HL-60/S4 treated with phorbol 12-myristate 13-acetate at 8.2 ng/mL for 4 days and 3 days (cell line): Measurements from ENCODE around the gene MAS1L.
"Not testable (repeated sequence)": the region's sequence is repeated elsewhere in the genome, so short reads cannot be mapped to it uniquely, and the experiment has no call there.

Source experiments
- in situ Hi-C: fragments of 300-500 bp; cut with MboI; formaldehyde crosslinking; loops from 2 replicates; pipeline ENCODE4 v1.15.0; 2022; ENCODE audit warnings: low sequenced_read_pairs

The MAS1L gene

GRCh38 chr6:29486577-29486976 is 1.2 kb downstream of the MAS1L start:
- in situ Hi-C loops = no loop called here

- in situ Hi-C loops = no loop called here
Measured at GRCh38 chr6:29483735-29484134, 4.0 kb downstream of the MAS1L start.

DNA sequence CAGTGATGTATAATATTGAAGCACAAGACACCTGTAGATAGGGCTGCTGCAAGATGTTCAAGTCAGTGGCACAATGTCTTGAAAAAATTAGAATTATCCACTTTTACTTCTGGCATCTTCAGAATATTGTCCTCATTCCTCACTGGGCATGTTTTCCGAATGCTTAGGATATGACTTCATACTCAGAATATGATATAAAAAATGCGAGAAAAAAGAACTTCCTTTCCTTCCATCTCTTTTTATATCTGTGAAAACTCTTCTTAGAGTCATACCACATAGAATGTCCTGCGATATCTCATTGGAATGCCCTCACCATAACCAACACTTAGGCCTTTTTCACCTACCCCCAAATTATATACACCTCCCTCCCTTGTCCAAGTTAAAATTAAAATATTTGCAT is 4.6 kb downstream of the MAS1L start:
- in situ Hi-C loops = no loop called here

DNA sequence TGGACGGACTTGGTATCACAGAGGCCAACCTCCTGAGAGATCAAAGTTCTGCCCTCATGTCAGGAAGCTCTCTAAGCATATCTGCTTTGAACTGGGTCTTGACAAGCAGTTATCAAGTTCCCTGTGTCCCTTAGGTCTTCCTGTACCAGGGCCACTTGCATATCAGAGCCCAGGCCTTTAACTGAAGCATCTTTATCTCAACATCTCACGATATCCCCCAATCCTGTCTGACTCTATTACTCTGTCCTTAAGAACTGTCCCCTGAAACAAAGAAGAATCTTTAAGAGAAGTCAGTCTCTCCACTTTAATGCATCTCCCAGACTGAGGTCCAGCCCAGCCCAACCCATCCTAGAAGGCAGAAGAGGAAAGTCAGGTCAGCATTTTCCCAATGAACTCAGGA is 8.2 kb downstream of the MAS1L start:
- in situ Hi-C loops = no loop called here

DNA sequence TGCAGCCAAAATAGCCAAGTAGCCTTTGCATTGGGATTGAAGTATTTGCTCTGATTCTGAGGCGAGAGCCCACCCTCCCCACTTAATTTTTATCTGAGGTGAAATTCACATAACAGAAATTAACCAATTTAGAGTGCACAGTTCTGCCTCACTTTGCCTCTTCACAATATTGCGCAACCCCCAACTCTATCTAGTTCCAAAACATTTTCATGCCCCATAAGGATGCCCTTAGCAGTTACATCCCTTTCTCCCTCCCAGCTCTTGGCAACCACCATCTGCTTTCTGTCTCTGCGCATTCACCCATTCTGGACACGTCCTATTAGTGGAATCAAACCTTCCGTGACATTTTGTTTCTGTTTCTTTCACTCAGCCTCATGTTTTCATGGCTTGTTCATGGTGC is 9.0 kb downstream of the MAS1L start:
- in situ Hi-C loops = no loop called here

DNA sequence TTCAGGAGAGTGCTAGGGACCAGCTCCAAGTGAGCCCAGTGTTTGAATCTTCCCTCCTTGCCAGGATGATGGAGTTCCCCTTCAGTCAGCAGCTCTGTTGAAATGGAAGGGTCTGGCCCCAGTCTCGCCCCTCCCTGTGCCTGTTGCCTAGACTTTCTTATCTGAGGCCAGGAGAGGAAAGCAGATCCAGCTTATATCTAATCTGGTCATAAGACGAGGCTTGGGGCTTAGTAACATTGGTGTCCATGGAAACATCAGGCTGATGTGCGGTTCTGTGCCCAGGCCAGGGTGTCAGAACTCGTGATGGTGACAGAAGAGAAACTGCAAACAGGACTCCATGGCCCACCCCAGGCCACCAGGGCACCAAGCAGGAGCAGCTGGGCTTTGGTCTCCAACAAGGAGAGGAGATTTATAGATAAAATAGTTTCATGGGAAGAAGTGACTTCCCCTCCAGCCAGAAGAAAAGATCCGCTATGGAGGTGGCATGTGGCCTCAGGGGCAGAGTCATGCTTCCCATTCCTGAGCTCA is 9.8 kb downstream of the MAS1L start:
- in situ Hi-C loops = no loop called here

DNA sequence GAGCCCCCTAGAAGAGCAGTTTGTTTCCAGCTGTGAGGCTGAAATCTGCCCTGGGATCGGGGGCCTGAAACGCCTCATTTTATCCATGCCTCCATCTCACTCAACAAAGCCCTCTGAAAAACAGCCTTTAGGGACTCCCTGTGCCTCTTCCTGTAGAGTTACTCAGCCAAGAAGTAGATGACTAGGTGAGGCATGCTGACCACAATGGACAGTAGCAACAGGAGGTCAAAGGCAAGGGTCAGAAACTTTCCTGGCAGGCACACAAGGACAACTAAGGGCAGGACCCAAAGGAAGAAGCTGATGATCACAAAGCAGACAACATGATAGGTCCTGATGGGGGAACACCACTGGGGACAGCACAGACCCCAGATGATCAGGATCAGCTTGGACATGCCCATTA is 12.8 kb downstream of the MAS1L start:
- in situ Hi-C loops = no loop called here

- in situ Hi-C loops = no loop called here
Measured at GRCh38 chr6:29466241-29466640, 21.5 kb downstream of the MAS1L start.

DNA sequence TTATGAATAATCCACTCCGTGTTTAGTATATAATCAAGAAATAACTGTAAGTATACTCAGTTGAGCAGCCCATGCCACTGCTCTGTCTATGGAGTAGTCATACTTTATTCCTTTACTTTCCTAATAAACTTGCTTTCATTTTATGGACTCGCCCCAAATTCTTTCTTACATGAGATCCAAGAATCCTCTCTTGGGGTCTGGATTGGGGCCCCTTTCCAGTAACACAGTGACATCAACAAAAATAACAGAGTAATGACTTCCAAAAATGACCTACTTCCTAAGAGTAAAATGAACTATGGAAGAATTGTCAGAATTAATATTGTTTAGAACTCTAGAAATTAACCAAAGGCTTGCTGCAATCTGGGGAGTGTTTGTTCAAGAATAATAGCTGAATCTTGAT is 22.0 kb downstream of the MAS1L start:
- in situ Hi-C loops = no loop called here

- in situ Hi-C loops = no loop called here
Measured at GRCh38 chr6:29465279-29465678, 22.5 kb downstream of the MAS1L start.

DNA sequence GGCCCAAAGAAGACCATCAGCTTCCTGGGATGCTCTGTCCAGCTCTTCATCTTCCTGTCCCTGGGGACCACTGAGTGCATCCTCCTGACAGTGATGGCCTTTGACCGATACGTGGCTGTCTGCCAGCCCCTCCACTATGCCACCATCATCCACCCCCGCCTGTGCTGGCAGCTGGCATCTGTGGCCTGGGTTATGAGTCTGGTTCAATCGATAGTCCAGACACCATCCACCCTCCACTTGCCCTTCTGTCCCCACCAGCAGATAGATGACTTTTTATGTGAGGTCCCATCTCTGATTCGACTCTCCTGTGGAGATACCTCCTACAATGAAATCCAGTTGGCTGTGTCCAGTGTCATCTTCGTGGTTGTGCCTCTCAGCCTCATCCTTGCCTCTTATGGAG is 25.7 kb downstream of the MAS1L start:
- in situ Hi-C loops = no loop called here

DNA sequence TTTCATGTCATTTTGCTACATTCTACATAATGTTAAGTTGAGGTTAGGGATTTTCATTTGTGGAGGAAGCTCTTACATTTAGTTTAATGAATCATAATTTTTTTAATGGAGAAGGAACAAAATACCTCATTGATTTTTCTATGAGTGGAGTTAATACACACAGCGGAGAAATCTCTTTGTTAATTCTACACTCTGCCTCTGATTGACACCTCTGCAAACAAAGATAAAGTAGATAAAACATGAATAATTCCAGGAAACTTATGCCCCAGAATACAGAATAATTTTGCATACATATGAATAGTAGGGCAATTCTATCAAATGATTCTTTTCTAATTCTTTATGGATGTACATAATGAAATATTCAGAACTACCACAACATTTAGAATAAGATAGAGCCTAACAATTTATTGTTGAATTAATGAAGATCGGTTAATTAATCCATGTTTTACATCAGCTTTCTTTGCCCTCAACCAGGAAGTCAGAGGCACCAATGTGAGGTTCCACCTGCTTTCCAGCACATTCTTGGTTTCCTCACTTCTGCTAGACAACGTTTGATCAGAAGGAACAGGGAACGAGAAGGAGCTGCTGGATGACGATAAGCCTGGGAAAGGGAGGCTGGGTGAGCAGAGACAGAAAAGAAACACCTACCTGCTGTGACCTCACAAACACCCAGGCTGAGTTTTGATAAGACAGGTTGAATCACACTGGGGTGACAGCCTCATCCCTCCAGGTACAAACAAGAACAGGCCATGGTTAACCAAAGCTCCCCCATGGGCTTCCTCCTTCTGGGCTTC is 26.5 kb downstream of the MAS1L start:
- in situ Hi-C loops = no loop called here

DNA sequence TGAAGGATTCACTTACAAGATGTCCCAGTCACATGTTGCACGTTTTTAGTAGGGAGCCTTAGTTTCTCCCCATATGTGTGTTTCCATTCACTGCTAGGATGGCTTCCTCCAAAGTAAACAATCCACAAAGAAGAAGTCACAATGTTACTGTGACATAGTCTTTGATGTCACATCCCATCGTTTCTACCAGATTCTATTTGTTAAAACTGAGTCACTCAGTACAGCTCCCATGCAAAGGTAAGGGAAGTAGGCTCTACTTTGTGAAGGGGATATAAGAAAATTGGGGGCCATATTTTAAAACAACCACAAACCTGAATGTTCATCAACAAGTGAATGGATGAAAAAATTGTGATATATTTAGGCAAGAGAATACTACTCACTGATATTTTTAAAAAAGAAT is 30.8 kb downstream of the MAS1L start, which contains the start of the genes OR11A1 and OR2H1:
TSS of gene OR11A1 (minus strand) at position 101 of the 400 bp plus-strand sequence. CDS start 29,430 bp downstream, outside the sequence.
TSS of gene OR2H1 (plus strand) at position 185 of the 400 bp plus-strand sequence. CDS start 4,615 bp downstream, outside the sequence.
- in situ Hi-C loops = no loop called here

- in situ Hi-C loops = no loop called here
Measured at GRCh38 chr6:29451471-29452193, 36.1 kb downstream of the MAS1L start.

GRCh38 chr6:29447670-29448069 is 40.1 kb downstream of the MAS1L start:
- in situ Hi-C loops = no loop called here

- in situ Hi-C loops = not testable (repeated sequence)
Measured at GRCh38 chr6:29444031-29444430, 43.7 kb downstream of the MAS1L start.

DNA sequence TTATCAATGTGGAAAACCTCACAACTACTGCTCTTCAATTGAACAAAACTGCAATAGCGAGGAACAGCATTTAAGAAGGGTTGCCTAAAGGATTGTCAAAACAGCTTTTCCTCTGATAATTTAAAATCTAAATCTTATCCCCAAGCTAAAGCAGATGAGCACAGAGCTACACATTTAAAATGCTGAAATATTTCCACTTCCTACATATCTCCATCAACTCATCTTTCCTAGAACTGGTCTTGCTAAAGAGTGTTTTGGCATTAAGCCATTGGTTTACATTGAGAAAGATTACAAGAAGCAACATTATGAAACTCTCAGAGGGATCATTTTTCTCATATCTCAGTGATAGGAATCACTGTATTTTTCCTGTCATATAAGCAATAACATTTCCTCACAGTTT is 45.0 kb downstream of the MAS1L start:
- in situ Hi-C loops = no loop called here

- in situ Hi-C loops = no loop called here
Measured at GRCh38 chr6:29439006-29439405, 48.8 kb downstream of the MAS1L start, which contains the start of gene OR10C1. OR10C1 (plus strand) TSS chr6:29439306; CDS start chr6:29440016, 710 bp downstream.

- in situ Hi-C loops = not testable (repeated sequence)
Measured at GRCh38 chr6:29436730-29437129, 51.0 kb downstream of the MAS1L start.
